ENCODE measurements around the gene CLDN11.

DNA sequence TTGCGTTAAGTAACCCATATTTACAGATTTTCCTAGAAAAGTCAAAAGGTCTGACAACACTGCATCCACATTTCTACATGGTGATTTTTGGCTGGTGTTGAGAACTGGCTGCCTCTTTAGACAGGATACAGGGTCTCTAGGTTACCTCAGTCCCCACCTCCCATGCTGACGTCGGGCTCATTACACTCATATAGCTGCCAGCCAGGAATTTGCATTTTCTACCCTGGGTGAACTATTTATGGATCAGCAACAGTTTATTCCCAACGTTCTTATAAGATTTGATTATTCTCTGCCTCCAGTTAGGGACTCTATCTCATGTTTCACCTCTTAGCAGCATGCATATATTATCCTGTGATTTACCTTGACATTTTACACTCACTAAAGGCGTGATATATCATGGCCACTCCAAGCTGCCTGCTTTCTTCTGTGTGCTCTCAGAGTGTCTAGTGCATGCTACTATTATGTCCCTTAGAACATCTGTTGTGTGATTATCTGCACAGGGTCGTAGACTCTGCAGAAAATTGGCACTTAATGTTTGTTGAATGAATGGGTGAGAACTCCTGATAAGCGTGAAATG, 49.0 kb downstream of the CLDN11 start:
- TF ChIP-seq, protein P1, sequence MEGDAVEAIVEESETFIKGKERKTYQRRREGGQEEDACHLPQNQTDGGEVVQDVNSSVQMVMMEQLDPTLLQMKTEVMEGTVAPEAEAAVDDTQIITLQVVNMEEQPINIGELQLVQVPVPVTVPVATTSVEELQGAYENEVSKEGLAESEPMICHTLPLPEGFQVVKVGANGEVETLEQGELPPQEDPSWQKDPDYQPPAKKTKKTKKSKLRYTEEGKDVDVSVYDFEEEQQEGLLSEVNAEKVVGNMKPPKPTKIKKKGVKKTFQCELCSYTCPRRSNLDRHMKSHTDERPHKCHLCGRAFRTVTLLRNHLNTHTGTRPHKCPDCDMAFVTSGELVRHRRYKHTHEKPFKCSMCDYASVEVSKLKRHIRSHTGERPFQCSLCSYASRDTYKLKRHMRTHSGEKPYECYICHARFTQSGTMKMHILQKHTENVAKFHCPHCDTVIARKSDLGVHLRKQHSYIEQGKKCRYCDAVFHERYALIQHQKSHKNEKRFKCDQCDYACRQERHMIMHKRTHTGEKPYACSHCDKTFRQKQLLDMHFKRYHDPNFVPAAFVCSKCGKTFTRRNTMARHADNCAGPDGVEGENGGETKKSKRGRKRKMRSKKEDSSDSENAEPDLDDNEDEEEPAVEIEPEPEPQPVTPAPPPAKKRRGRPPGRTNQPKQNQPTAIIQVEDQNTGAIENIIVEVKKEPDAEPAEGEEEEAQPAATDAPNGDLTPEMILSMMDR (IDR thresholded peaks at IDR 0.05) = no peak
- TF ChIP-seq POLR2A (IDR thresholded peaks at IDR 0.05) = no peak
